Astrocyte of the cerebellum (primary cell): Measurements from ENCODE around the gene PAK2.

Experiments
- DNase-seq: peaks from one replicate; pipeline ENCODE4 v3.0.0-alpha.2; 2011; ENCODE audit warnings: low read depth
- H3K4me3 ChIP-seq: 2 replicates; pipeline ENCODE4 v1.5.1; 2011; ENCODE audit warnings: mild to moderate bottlenecking, low read depth, low read length, moderate library complexity
- CTCF ChIP-seq: IDR thresholded peaks from 2 replicates; pipeline ENCODE4 v1.5.1; 2012; ENCODE audit warnings: low read length, low read depth, moderate library complexity, mild to moderate bottlenecking; ENCODE audit errors: missing control alignments
- in situ Hi-C: cut with HindIII; loops from 2 replicates; pipeline ENCODE4 v1.10.0; 2017; ENCODE audit warnings: low sequenced_read_pairs

PAK2 gene

GRCh38 chr3:196775938-196776337 is 36.3 kb downstream of the PAK2 start:
- DNase-seq = no peak
- TF ChIP-seq CTCF = no peak
- no peak overlapping the region for H3K4me3 ChIP-seq
- in situ Hi-C loops = no loop called here

- DNase-seq = no peak
- TF ChIP-seq CTCF = no peak
- H3K4me3 ChIP-seq = no peak overlapping the region
- in situ Hi-C loops = no loop called here
These were observed 38.2 kb downstream of the PAK2 start for GRCh38 chr3:196777836-196778235.

GRCh38 chr3:196778755-196779154 is 39.1 kb downstream of the PAK2 start:
- H3K4me3 ChIP-seq = no peak overlapping the region
- peak; percentile 60 for DNase-seq
- no peak for TF ChIP-seq CTCF
- in situ Hi-C loops = no loop called here

- in situ Hi-C loops = no loop called here
- TF ChIP-seq CTCF = no peak
These were observed 42.9 kb downstream of the PAK2 start for GRCh38 chr3:196782511-196782910.

GRCh38 chr3:196788528-196788927 is 48.9 kb downstream of the PAK2 start:
- TF ChIP-seq CTCF = no peak
- H3K4me3 ChIP-seq = no peak overlapping the region
- DNase-seq = no peak
- in situ Hi-C loops = loop anchor here (5.0 kb wide), 1 partner anchor 34 kb away; no protein-coding TSS in a partner anchor

More at GRCh38 chr3:196782511-196782910, 42.9 kb downstream of the PAK2 start:
- no peak overlapping the region for H3K4me3 ChIP-seq
- DNase-seq = no peak

- TF ChIP-seq CTCF = no peak
- no peak for DNase-seq
- no peak overlapping the region for H3K4me3 ChIP-seq
- in situ Hi-C loops = loop anchor here (5.0 kb wide), 1 partner anchor 32 kb away; no protein-coding TSS in a partner anchor
These were observed 50.3 kb downstream of the PAK2 start for GRCh38 chr3:196789885-196790359.
